Putamen (tissue), 1 donor: ENCODE data around the gene CFAP52.
A peak's percentile ranks its signal among the peaks of the same experiment; 100 is the strongest.
"Not testable (repeated sequence)": the region's sequence is repeated elsewhere in the genome, so short reads cannot be mapped to it uniquely, and the experiment has no call there.

Experiments
- DNase-seq: peaks from one replicate; pipeline ENCODE4 v3.0.0-alpha.2; 2016; ENCODE audit warnings: low spot score

CFAP52 gene, protein sequence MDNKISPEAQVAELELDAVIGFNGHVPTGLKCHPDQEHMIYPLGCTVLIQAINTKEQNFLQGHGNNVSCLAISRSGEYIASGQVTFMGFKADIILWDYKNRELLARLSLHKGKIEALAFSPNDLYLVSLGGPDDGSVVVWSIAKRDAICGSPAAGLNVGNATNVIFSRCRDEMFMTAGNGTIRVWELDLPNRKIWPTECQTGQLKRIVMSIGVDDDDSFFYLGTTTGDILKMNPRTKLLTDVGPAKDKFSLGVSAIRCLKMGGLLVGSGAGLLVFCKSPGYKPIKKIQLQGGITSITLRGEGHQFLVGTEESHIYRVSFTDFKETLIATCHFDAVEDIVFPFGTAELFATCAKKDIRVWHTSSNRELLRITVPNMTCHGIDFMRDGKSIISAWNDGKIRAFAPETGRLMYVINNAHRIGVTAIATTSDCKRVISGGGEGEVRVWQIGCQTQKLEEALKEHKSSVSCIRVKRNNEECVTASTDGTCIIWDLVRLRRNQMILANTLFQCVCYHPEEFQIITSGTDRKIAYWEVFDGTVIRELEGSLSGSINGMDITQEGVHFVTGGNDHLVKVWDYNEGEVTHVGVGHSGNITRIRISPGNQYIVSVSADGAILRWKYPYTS

GRCh38 chr17:9576521-9577372 lies at the start of gene CFAP52:
Gene CFAP52, plus strand, starts transcription at chr17:9576642. Its CDS starts 54 bp downstream, at chr17:9576696.
- peak; percentile 86 for DNase-seq

DNA sequence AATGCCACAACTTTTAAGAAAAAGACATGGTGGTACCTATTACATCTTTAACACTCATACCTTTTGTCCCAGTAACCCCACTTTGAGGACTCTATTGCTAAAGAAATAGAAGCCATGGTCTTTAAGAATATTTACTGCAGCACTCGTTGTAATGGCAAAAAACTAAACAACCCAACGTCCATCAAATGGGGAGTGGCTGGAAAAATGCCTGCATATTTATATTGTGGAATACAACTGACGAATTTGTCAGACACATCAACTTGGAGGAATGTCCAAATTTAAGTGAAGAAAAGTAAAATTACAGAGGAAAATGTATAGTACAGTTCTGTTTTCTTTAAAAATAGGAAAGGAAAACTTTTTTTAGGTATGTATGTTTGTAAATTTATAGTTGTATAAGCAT lies 48.7 kb upstream of the CFAP52 start:
- DNase-seq = no peak

DNA sequence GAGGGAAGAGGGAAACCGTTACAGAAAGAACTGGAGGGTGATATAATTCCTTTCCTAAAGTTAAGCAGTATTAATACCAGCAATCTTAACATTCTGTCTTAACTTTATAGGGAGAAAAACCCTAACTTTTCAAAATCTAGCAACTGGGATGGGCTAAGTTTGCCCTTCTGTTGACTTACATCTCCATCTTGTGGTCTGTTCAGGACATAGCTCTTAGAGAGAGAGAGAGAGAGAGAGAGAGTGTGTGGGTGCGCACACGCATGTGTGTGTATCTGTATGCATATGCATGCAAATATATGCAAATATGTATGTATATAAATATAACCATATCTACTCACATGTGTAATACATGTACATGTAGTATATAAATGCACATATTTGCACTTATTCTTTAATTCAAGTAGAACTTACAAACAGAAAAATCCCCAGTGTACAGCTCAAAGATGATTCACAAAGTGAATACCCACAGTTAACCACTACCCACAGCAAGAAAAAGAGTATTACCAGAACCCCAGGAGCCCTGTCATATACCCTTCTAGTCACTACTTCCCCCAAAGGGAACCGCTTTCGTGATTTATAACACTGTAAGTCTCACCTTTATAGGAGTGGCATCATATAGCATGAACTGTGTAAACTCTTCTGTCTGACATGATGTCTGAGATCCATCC lies 47.3 kb upstream of the CFAP52 start:
- DNase-seq = no peak

DNA sequence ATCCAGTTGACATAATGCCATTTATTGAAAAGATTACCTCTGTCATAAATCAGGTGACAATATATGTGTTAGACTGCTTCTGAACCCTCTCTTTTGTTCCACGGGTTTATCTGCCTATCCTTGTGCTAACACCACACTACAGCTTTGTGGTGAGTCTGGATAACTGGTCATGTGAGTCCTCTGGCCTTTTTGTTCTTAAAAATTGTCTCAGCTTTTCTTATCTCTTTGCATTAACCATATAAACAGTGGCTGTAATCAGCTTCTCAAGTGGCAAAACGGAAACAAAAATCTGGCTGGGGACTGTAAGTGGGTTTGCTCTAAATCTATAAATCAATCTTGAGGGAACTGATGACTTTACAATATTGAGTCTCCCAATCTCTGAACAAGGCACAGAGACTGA lies 45.4 kb upstream of the CFAP52 start:
- no peak for DNase-seq

DNA sequence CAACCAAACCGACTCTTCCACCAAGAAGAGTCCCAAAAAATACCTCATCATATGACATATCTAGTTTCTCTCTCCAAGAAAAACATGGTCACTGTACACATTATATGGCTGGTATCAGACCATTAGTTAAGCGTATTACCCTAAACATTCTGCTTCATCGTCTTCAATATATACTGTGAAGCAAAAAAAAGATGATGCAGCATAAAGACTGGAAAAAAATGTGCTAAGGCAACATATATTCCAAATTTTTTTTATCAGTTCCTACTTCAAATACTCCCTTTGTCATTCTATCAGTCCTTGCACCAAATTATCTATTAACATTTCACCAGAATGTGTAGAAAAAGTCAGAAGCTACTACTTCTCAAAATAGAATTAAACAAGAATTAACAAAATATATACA lies 43.7 kb upstream of the CFAP52 start:
- no peak for DNase-seq

GRCh38 chr17:9533441-9533840 lies 43.0 kb upstream of the CFAP52 start:
- DNase-seq = no peak

GRCh38 chr17:9536061-9536460 lies 40.4 kb upstream of the CFAP52 start:
- no peak for DNase-seq

GRCh38 chr17:9537177-9537776 lies 39.2 kb upstream of the CFAP52 start:
- no peak for DNase-seq

GRCh38 chr17:9538626-9539025 lies 37.8 kb upstream of the CFAP52 start:
- no peak for DNase-seq

GRCh38 chr17:9541718-9542117 lies 34.7 kb upstream of the CFAP52 start:
- no peak for DNase-seq

GRCh38 chr17:9544221-9544620 lies 32.2 kb upstream of the CFAP52 start:
- no peak for DNase-seq

DNA sequence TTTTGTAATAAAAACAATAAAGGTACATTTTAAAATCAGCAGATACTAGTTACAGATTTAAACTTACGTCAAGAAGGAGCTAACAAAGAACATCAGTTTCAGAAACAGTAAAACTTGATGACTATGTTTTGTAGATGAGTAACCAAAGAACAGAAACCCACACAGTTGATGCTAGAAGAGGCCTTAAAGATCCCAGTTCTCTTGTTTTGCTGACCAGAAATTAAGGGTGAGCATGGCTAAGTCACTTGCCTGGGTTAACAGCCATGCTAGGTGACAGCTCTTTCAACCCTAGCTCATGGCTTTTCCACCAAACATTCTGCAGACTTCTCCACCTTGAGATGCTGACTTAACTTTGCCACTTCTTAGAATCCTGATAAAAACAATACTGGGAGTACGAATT lies 27.2 kb upstream of the CFAP52 start:
- no peak for DNase-seq

GRCh38 chr17:9553181-9553580 lies 23.3 kb upstream of the CFAP52 start:
- no peak for DNase-seq

- no peak for DNase-seq
These were observed 22.8 kb upstream of the CFAP52 start for GRCh38 chr17:9553596-9553995.

- DNase-seq = not testable (repeated sequence)
These were observed 21.7 kb upstream of the CFAP52 start for GRCh38 chr17:9554715-9555114.

- DNase-seq = no peak
These were observed 19.2 kb upstream of the CFAP52 start for GRCh38 chr17:9557161-9557755.

DNA sequence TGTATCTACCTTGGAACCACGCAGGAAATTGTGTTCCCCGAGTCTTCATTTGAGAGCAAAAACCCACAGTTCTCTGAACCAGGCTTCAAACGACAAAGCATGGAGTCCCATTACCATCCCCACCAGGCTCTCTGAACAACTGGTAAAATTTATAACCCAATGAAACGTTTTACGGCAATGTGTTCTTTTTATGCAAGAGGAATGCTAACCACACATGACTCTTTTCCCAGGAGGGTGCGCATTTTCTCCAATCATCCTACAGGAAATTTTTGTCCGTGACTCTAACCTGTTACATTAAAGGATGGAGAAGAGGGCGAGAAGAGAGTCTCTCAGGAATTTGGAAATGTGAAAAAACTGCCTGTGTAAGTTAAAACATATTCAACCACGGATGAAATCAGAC lies 18.6 kb upstream of the CFAP52 start:
- DNase-seq = no peak

GRCh38 chr17:9564104-9564503 lies 12.3 kb upstream of the CFAP52 start:
- DNase-seq = no peak

DNA sequence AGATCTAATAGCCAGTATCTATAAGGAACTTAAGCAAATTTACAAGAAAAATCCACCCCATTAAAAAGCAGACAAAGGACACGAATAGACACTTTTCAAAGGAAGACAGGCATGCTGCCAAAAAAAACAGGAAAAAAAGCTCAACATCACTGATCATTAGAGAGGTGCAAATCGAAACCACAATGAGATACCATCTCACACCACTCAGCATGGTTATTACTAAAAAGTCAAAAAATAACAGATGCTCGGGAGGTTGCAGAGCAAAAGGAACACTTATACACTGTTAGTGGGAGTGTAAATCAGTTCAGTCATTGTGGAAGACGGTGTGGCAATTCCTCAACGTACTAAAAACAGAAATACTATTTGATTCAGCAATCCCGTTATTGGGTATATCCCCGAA lies 10.4 kb upstream of the CFAP52 start:
- no peak for DNase-seq

DNA sequence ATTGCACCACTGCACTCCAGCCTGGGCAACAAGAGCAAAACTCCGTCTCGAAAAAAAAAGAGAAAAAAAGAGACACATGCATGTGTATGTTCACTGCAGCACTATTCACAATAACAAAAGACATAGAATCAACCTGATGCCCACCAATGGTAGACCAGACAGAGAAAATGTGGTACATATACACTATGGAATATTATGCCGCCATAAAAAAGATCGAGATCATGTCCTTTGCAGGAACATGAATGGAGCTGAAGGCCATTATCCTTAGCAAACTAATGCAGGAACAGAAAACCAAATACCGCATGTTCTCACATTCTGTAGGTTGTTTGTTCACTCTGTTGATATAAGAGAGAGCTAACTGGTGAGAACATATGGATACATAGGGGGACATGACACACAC lies 9.7 kb upstream of the CFAP52 start:
- not testable (repeated sequence) for DNase-seq

DNA sequence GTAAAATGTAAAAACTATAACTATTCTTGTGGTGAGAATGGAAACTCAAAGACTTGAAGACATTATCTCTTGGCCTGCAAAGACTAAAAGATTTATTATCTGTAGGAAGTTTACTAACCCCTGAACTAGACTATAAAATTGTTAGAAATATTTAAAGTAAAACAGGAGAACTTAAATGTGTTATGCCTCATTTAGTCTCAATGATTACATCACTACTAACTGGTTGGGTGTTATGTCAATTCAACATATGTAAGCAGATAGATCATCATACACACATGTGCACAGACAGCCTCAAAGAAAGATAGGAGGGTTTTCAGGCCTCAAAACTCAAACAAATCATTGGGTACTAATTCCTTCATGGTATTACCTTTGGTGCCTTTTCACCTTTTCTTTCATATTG lies 8.4 kb upstream of the CFAP52 start:
- no peak for DNase-seq
